Measurements from ENCODE around the gene ARHGEF1.

Gene ARHGEF1

DNA sequence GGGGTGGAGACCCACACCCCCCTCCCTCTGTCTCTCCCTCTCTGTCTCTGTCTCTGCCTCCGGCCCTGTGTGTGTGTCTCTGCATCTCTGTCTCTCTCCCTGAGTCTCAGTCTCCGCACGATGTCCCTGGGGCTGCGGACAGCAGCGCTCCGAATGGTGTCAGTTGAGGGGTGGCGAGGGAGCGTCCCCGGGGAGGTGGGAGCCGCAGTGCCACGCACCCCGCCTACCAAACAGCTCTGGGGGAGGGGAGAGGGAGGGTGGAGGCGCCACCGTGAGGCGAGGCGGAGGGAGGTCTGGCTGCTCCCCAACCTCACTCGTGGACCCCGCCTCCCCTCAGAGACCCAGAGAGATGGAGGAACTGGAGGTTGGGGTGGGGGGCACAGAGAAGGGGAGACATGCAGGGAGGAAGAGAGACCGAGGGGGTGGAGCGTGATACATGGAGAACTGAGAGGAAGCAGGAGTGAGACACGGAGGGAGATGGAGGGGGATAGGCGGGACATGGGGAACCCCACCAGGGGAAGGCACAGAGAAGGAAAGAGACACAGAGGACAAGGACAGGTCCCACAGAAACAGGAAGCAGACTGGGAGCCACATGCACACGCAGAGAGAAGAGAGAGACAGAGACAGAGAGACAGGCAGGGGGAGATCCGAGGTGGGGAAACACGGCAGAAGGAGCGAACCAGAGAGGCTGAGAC is 38.0 kb downstream of the ARHGEF1 start:
- no peak for DNase-seq

DNA sequence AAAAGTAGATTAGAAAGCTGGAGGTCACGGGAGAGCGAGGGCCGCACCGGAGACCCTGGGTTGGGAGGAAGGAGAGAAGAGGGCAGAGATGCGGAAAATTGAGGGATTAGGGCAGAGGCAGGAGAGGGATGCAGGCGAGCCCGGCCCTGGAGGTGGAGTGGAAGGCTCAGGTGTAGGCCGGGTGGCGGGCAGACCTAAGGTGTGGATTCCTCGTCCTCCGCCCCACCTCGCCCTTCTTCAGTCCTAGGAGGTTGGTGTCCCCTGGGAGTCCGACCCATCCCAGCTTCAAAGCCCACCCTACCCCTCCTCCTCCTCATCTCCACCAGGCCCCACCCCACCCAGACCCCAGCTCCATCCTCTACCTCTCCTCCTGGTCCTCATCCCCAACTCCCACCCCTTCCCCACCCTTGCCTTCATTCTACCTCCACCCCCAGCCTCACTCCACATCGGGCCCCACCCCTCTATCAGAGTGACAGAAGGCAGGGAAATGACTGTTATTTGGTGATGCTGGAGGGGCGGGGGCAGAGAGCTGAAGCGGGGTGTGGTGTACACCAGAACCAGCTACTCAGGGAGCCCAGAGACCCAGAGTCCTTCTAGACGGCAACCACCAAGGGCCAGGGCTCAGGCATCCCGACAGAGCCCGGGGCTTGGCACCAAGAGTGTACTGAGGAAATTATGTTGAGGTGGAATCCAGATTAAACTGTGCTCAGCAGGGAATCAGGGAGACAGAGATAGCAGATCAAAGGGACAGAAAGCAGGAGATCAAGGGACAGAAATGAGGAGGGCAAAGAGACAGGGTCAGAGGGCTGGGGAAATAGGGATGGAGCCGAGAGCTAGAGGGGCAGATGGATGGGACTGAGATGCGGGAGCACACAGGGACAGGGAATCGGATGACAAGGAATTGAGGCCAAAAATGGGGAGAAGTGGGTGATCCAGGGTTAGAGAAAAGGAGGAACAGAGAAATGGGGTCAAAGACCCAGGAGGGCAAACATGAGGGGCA is 38.9 kb downstream of the ARHGEF1 start:
- DNase-seq = no peak

DNA sequence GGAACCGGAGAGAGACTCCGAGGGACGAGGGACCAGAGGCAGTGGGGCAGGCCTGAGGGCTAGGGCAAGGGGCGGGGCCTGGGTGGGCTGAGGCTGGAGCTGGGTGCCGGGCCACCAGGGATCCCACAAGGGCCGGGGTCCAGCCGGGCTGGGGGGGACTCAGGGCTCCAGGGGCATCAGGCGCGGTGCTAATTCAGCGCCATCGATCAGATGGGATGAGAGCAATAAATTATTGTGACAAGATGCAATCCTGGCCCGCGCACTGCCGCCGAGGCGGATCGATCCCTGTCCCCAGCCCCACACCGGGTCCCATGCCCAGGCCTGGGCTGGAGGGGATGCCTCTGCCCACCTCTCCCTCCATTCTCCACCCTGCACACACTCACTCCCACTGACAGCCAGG is 39.6 kb downstream of the ARHGEF1 start:
- no peak for DNase-seq

GRCh38 chr19:41923045-41923788 is 40.2 kb downstream of the ARHGEF1 start:
- no peak for DNase-seq

DNA sequence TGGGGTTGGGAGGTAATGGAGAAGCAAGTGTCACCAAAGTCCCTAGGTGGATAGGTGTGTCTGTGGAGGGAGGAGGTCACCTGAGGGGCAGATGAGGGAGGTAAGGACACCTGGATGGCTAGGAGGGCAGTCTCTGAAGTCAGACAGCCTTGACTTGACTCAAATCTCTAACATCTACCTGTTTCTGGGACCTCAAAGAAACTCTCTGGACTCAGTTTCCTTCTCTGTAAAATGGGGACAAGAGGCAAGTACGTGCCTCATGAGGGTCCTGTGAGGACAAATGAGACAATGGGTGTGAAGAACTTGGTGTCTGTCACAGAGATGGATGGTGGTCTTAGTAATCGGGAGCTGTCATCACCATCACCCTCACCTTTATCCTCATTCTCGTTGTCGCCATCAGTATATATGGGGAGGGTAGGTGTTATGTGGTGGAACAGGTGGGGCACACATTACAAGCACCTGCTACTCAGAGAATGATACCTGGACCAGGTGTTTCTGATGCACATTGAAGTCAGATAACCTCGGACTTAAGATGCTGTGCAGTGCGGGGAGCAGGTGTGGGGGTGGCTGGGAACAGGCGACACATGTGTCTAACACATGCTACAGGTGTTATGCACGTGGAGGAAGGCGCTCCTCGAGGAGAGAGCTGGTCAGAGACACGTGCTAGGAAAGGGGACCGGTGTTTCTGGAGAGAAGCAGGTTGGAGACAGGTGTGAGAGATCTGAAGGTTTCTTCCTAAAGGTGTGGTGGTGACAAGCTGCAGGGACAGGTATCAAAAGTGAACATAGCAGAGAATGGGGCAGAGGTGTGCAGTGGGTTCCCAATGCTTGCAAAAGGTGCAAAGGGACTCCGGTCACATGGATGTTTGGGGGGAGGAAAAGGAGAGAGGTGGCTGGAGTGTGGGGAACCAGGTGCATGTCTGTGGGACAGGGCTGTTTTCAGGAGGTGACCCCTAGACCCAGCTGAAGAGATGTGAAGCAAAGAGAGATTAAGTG is 41.5 kb downstream of the ARHGEF1 start:
- no peak for DNase-seq

- DNase-seq = no peak
Measured at GRCh38 chr19:41925208-41926003, 42.4 kb downstream of the ARHGEF1 start.

DNA sequence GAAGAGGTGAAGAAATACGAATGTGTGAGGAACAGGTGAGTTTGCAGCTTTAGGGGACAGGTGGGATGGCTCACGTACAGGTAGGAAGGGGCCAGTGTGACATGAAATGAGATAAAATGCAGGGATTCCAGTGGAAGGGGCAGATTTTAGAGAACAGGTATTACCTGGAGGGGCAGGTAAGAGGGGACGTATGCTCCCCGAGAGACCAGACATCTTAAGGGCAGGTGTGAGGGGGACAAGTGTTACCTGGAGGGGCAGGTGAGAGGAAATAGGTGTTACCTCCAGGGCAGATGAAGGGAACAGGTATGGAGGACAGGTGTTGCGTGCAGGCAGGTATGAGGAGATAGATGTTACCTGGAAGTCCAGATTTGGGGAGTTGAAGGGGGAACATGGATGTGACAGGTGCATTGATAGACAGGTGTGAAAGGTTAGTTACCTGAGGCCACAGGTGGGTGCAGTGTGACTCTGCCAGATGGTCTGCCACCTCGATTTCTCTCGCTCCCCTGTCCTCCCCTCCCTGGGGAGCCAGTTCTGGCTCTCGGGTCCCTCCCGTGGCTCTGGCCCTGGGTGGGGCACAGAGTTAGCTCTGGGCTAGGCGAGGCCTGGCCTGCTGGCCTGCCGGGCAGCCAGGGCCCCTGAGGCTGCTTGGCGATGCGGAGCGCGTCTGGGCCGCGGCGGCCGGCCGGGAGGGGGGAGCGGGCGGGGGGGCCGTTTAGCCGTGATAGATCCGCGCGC is 43.2 kb downstream of the ARHGEF1 start:
- no peak for DNase-seq

DNA sequence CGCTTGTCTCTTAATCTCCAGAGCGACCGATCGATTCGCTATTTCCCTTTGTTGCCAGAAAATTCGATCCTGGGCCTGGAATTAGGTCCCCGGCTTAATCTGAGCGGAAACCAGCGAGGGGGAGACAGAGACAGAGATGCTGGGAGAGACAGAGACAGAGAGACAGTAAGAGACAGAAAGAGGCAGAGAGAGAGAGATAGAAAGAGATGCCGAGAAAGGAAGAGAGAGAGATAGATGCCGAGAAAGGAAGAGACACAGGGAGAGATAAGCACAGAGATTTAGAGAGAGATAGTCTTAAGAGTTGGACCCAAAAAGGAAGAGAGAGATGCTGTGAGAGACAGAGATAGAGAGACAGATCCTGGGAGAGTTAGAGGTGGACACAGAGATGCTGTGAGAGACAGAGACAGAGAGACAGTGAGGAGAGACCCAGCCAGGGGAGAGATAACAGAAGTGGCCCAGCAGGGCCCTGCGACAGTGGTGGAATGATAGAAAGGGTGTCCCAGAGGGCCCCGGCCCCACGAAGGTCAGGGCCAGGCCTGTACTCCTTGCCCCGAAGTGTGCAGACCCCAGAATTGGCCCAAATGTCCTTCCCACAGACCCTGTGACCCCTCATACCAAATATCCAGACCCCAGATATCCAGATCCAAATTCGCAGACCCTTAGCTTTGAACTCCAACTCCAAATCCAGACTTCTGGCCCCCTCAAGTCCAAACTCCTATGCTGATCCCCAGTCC is 43.9 kb downstream of the ARHGEF1 start:
- DNase-seq = no peak

DNA sequence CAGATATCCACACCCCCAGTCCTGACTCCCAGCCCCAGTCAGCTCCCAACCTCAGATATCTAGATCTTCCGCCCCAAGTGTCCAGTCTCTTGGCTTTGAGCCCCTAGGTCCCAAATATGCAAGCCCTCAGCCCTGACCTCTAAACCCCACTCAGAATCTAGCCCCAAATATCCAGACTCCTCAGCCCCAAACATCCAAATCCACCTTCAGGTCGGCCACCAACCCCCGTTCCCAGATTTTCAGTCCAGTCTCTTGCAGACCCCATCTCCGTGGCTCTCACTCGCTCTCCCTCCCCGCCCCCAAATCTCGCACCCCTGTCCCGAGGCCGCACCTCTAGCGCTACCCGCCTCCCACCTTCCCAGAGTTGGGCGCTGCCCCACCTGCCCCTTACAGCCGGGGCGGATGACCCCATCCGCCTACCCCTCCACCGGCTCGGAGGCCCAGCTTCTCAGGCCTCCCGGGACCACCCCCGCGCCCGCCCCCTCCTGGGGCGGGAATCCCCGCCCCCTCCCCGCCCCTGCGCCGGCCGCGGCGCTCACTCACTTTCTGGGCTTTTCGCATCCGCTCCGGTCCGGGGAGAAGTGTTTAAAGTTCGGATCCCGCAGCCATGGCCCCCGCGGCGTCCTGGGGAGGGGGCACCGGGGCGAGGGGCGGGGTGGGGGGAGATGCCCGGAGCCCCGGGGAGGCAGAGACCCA is 44.7 kb downstream of the ARHGEF1 start:
- no peak for DNase-seq

- no peak for DNase-seq
Measured at GRCh38 chr19:41928221-41928683, 45.3 kb downstream of the ARHGEF1 start, which contains the start of gene ERFL. Gene ERFL, minus strand, starts transcription at chr19:41928449. Its CDS starts 15,530 bp downstream, at chr19:41912919.

- no peak for DNase-seq
Measured at GRCh38 chr19:41928754-41929535, 46.0 kb downstream of the ARHGEF1 start.

GRCh38 chr19:41929536-41930071 is 46.6 kb downstream of the ARHGEF1 start:
- no peak for DNase-seq

DNA sequence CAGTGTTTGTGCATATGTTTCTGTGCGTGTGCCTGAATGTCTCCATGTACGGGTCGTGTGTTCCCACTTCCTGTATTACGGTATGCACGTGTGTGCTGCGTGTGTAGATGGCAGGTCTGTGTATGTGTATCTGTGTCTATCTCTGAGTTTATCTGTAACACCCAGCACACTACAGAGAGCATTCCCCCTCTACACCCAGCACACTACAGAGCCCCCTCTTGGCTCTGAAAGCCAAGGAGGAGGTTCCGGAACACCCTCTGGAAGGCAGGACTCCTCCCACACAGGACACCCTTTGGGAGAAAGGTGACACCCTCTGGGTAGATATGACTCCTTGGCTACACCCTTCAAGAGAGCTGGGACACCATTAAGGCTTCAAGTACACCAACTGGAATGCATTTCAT is 47.3 kb downstream of the ARHGEF1 start:
- DNase-seq = no peak

DNA sequence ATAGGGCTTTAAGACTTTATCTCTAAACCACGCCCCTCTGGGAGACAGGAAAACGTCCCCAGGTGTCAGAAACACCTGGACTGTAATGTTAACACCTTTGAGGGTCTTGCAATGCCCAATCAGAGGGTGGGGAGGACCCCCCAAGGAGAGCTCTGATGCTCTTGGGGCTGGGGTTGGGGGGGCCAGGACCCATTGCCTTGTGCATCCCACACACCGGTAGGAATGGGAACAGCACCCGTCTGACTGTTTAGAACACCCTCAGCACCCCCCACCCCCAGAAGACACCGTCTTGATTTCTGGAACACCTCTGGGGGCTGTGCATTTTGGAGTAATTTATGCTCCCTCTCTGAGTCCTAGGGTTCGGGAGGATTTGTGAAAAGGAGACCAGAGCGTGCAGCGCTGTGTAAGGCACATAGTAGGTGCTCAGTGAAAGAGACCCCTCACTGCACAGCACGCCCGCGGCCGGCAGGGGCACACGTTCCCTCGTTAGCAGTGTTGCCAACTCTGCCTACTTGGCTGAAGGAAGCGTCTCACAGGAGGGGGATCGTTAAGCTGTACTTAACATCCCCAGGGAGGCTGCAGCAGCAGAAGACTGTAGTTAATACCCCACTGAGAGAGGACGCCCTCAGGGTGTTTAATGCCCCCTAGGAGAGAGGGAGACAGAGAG is 48.1 kb downstream of the ARHGEF1 start:
- no peak for DNase-seq

GRCh38 chr19:41932259-41932719 is 49.3 kb downstream of the ARHGEF1 start:
- DNase-seq = no peak

DNA sequence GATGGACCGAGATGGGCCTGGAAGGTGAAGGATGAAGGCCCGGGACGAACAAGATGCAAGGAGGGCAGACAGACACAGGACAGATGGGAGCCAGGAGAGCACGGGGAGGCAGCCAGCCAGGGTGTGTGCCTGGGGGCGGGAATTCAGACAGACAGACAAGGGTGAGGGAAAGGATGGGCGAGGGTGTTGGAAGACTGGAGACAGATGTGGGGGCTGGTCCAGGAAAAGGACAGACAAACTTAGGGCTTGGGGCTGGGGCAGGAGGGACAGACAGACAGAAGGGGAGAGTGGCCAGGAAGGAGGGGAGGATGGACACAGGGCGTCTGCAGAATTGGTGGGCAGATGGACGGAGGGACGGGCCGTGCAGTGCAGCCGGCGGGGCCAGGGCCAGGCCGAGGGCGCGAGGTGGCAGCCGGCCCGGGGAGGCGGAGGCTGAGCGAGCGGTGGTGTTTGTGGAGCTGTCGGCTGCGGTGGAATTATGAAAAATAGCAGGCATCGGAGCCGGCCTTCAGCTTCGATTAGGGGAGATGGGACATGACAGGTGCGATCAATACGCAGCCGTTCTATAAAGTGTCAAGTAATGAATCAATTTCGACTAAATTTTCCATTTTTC is 49.8 kb downstream of the ARHGEF1 start:
- DNase-seq = no peak
